ENCODE measurements around the gene GALNT7.
"Not testable (repeated sequence)": the region's sequence is repeated elsewhere in the genome, so short reads cannot be mapped to it uniquely, and the experiment has no call there.

Gene GALNT7

DNA sequence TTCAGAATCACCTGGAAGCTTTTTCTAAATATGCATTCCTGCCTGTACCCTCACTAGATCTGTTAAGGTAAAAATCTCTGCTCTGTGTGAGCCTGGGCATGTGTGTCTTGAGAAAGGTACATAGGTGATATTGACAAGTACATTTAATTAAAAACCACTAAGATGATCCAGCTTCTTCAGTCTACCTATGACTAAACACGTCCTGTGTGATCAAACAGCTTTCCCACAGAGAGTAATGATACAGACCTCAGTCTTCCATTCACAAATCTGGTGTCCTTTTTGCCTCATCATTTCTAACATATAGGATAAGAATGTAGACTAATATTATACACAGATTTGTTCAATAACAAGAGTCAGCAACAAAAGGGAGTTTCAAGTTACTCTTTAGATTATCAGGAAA is 42.6 kb downstream of the GALNT7 start:
- H3K9me3 ChIP-seq (replicated peaks in 1 of 11): peaks cover 0 to 14% (median 9%) of the 10 kb centered on the region in 11 experiments; a peak in 8 of 22 replicates
- no peak overlapping the region for H3K4me3 ChIP-seq
- peaks cover 0 to 6% (median 0%) of the 10 kb centered on the region in 10 experiments; a peak in 1 of 20 replicates for H3K4me1 ChIP-seq
- no peak overlapping the region for H3K27ac ChIP-seq
- peaks cover 0 to 100% (median 77%) of the 10 kb centered on the region in 11 experiments; a peak in 20 of 22 replicates for H4K20me1 ChIP-seq
- TF ChIP-seq Cebpa-rat (IDR thresholded peaks at IDR 0.05): no peak
- peaks cover 14 to 66% (median 49%) of the 10 kb centered on the region in 11 experiments for H3K36me3 ChIP-seq
- H3K27me3 ChIP-seq: no peaks in the 10 kb centered on the region
- no peak overlapping the region for H3K9ac ChIP-seq
- no peak overlapping the region for H3K4me2 ChIP-seq

DNA sequence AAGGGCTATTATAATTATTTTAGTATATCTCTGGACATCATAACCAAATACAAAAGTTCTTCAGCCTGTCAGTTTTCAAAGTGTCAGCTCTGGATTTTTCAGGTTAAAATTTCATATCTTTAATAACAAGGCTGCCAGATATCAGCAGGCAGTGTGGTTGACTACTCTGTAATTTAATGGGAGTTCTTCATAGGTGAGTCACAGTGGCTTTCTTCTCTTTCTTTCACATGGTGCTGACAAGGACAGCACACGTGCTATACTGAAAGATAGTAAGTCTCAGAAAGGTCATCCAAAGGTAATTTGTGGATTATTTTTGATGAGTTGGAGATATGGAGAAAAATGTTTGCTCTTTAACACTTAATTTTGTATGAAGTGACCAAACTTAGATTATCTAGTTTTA is 43.2 kb downstream of the GALNT7 start:
- Histone ChIP-seq H3K36me3 (peaks cover 14 to 60% (median 43%) of the 10 kb centered on the region in 11 experiments), H3K4me3 (no peak overlapping the region), H3K9ac (no peak overlapping the region), H3K27me3 (no peaks in the 10 kb centered on the region), H3K27ac (no peak overlapping the region), H4K20me1 (peaks cover 0 to 98% (median 73%) of the 10 kb centered on the region in 11 experiments; a peak in 20 of 22 replicates), H3K4me1 (peaks cover 0 to 6% (median 0%) of the 10 kb centered on the region in 10 experiments; a peak in 1 of 20 replicates), H3K4me2 (no peak overlapping the region), H3K9me3 (replicated peaks in 1 of 11) (peaks cover 0 to 13% (median 6%) of the 10 kb centered on the region in 11 experiments; a peak in 8 of 22 replicates)
- no peak for TF ChIP-seq Cebpa-rat (IDR thresholded peaks at IDR 0.05)

DNA sequence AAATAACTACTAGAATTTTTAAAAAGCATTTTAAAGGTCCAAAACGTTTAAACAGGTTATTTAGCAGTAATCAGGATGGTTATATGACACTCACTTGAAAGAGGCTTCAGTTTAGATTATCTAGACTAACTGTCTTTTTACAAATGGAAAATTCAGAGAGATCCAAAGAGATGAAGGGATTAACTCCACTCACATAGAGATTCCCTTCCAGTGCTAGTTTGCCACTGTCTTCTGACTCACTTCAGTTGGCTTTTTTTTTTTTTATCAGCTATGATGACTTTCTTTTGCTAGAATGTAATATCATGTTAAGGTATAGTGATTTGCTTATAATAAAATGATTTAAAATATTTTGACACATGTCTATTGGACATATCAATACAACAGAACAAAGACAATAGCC is 43.8 kb downstream of the GALNT7 start:
- peaks cover 0 to 98% (median 76%) of the 10 kb centered on the region in 11 experiments; a peak in 17 of 22 replicates for H4K20me1 ChIP-seq
- no peak overlapping the region for H3K4me2 ChIP-seq
- H3K9me3 ChIP-seq (replicated peaks in 1 of 11): peaks cover 0 to 13% (median 4%) of the 10 kb centered on the region in 11 experiments; a peak in 7 of 22 replicates
- H3K9ac ChIP-seq: no peak overlapping the region
- H3K36me3 ChIP-seq: peaks cover 14 to 56% (median 41%) of the 10 kb centered on the region in 11 experiments
- H3K4me3 ChIP-seq: no peak overlapping the region
- H3K27me3 ChIP-seq: no peaks in the 10 kb centered on the region
- peaks cover 0 to 6% (median 0%) of the 10 kb centered on the region in 10 experiments; a peak in 1 of 20 replicates for H3K4me1 ChIP-seq
- TF ChIP-seq Cebpa-rat (IDR thresholded peaks at IDR 0.05): no peak
- no peak overlapping the region for H3K27ac ChIP-seq

DNA sequence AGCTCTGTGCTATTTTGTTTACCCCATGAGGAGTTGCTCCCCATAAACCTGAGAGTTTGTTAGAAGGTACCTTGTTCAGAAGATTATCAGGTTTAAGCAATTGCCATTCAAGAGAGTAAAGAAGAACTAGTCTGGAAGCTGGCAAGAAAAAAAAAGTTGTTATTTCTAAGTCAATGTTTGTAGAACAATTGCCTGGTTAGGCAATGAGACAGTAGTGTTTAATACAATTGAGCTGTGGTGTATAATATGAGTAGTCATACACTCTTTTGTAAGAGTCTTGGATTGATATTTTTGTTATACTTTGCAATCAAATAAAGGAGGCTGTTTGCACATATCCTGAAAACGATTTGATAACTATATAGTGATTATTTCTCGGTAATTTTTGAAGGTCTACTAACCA is 44.7 kb downstream of the GALNT7 start:
- H4K20me1 ChIP-seq: peaks cover 0 to 99% (median 83%) of the 10 kb centered on the region in 11 experiments; a peak in 18 of 22 replicates
- H3K4me2 ChIP-seq: no peak overlapping the region
- peaks cover 14 to 54% (median 39%) of the 10 kb centered on the region in 11 experiments for H3K36me3 ChIP-seq
- no peak for TF ChIP-seq Cebpa-rat (IDR thresholded peaks at IDR 0.05)
- peaks cover 0 to 6% (median 0%) of the 10 kb centered on the region in 10 experiments; a peak in 1 of 20 replicates for H3K4me1 ChIP-seq
- H3K4me3 ChIP-seq: no peak overlapping the region
- H3K27me3 ChIP-seq: no peaks in the 10 kb centered on the region
- no peak overlapping the region for H3K9ac ChIP-seq
- no peak overlapping the region for H3K27ac ChIP-seq
- H3K9me3 ChIP-seq (replicated peaks in 1 of 11): peaks cover 0 to 14% (median 4%) of the 10 kb centered on the region in 11 experiments; a peak in 9 of 22 replicates

DNA sequence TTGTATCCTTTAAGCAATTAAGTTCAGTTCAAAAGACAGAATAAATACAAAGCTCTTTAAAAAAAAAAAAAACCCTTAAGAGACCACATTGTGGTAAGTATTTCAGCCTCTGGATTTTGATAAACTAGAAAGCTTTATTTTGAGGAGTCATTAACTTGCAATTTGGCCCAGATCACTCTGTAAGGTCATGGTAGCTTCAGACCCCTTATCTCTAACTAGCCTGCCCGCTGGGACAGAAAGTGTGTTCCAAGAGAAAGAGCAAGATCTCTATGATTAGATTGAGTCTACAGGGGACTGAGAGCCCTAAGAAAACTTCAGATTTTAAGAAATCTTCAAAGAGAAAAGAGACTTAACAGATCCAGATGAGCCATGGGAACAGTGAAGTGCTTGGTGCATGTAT is 45.6 kb downstream of the GALNT7 start:
- Histone ChIP-seq H3K9me3 (replicated peaks in 1 of 11) (peaks cover 0 to 21% (median 8%) of the 10 kb centered on the region in 11 experiments; a peak in 16 of 22 replicates), H3K4me1 (peaks cover 0 to 6% (median 0%) of the 10 kb centered on the region in 10 experiments; a peak in 1 of 20 replicates), H3K36me3 (peaks cover 11 to 51% (median 34%) of the 10 kb centered on the region in 11 experiments), H3K27ac (no peak overlapping the region), H3K27me3 (no peaks in the 10 kb centered on the region), H3K4me2 (no peak overlapping the region), H4K20me1 (peaks cover 0 to 99% (median 84%) of the 10 kb centered on the region in 11 experiments; a peak in 18 of 22 replicates), H3K4me3 (no peak overlapping the region), H3K9ac (no peak overlapping the region)
- TF ChIP-seq Cebpa-rat (IDR thresholded peaks at IDR 0.05): no peak

DNA sequence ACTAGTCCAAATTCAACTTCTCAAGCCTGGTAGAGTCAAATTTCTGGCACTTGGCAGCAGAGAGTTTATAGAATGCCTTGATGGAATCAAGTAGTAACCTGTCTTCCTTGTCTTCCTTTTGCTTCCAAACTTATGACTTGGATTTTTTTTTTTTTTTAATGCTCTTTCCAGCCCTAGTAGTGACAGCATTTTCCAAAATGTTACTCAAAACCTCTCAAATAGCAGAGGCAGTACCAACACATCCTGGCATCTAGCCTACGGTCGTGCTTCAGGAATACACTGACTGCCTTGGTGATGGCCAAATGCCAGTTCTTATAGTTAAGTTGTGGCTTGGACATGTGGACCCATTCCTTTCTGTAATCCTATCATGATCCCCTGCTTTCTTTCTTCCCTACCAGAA is 46.0 kb downstream of the GALNT7 start:
- Histone ChIP-seq H3K4me1 (peaks cover 0 to 6% (median 0%) of the 10 kb centered on the region in 10 experiments; a peak in 1 of 20 replicates), H3K4me2 (no peak overlapping the region), H3K4me3 (no peak overlapping the region), H3K36me3 (peaks cover 8 to 47% (median 29%) of the 10 kb centered on the region in 11 experiments), H4K20me1 (peaks cover 0 to 99% (median 82%) of the 10 kb centered on the region in 11 experiments; a peak in 18 of 22 replicates), H3K9me3 (replicated peaks in 1 of 11) (peaks cover 0 to 20% (median 11%) of the 10 kb centered on the region in 11 experiments; a peak in 16 of 22 replicates), H3K27ac (no peak overlapping the region), H3K27me3 (no peaks in the 10 kb centered on the region), H3K9ac (no peak overlapping the region)
- no peak for TF ChIP-seq Cebpa-rat (IDR thresholded peaks at IDR 0.05)

DNA sequence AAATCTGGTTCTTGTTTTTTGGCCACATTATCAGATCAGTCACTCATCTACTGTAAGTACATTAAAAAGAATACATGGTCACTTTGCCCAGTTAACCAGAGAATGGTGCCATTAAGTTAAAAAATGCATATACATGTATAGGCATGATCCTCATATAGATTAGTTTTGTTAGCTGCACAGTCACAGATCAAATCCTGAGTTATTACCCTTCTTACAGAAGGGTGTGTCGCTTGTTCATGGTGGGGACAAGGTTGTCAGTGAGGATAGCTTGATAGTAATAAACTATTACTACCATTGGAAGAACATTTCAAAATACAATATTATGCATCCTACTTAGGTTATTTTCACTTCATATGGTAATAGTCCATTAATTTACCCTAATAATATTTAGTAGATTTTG is 48.5 kb downstream of the GALNT7 start:
- H3K36me3 ChIP-seq: peaks cover 0 to 36% (median 20%) of the 10 kb centered on the region in 11 experiments; a peak in 18 of 22 replicates
- TF ChIP-seq Cebpa-rat (IDR thresholded peaks at IDR 0.05): no peak
- H3K27me3 ChIP-seq: no peaks in the 10 kb centered on the region
- no peak overlapping the region for H3K9ac ChIP-seq
- H3K9me3 ChIP-seq (replicated peaks in 1 of 11): peaks cover 6 to 22% (median 16%) of the 10 kb centered on the region in 11 experiments; a peak in 16 of 22 replicates
- no peak overlapping the region for H3K27ac ChIP-seq
- peaks cover 0 to 6% (median 0%) of the 10 kb centered on the region in 10 experiments; a peak in 1 of 20 replicates for H3K4me1 ChIP-seq
- H3K4me2 ChIP-seq: no peak overlapping the region
- H3K4me3 ChIP-seq: no peak overlapping the region
- H4K20me1 ChIP-seq: peaks cover 0 to 93% (median 68%) of the 10 kb centered on the region in 11 experiments; a peak in 16 of 22 replicates

DNA sequence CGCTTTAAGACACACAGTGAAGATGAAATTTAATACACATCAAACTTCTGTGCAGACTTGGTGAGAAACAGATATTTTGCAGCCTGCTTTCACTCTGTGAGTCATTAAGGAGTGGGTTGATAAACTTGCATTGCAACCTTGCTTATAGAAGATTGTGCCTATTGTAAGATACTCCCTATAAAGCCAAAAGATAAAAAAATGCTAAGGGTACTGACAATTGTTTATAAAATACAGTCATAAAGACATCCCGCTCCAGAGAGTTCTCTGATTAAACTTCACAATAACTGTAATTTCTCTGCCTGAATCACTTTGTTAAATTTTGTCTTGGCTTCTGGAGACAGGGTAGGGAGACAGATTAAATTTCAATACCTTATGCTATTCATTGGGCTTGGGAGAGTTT is 49.1 kb downstream of the GALNT7 start:
- H3K27ac ChIP-seq: no peak overlapping the region
- H3K36me3 ChIP-seq: peaks cover 0 to 36% (median 21%) of the 10 kb centered on the region in 11 experiments; a peak in 18 of 22 replicates
- no peak overlapping the region for H3K4me2 ChIP-seq
- H3K27me3 ChIP-seq: no peaks in the 10 kb centered on the region
- H3K9me3 ChIP-seq (replicated peaks in 1 of 11): peaks cover 6 to 22% (median 16%) of the 10 kb centered on the region in 11 experiments; a peak in 16 of 22 replicates
- no peak for TF ChIP-seq Cebpa-rat (IDR thresholded peaks at IDR 0.05)
- peaks cover 0 to 6% (median 0%) of the 10 kb centered on the region in 10 experiments; a peak in 1 of 20 replicates for H3K4me1 ChIP-seq
- no peak overlapping the region for H3K4me3 ChIP-seq
- H4K20me1 ChIP-seq: peaks cover 0 to 93% (median 68%) of the 10 kb centered on the region in 11 experiments; a peak in 16 of 22 replicates
- no peak overlapping the region for H3K9ac ChIP-seq

DNA sequence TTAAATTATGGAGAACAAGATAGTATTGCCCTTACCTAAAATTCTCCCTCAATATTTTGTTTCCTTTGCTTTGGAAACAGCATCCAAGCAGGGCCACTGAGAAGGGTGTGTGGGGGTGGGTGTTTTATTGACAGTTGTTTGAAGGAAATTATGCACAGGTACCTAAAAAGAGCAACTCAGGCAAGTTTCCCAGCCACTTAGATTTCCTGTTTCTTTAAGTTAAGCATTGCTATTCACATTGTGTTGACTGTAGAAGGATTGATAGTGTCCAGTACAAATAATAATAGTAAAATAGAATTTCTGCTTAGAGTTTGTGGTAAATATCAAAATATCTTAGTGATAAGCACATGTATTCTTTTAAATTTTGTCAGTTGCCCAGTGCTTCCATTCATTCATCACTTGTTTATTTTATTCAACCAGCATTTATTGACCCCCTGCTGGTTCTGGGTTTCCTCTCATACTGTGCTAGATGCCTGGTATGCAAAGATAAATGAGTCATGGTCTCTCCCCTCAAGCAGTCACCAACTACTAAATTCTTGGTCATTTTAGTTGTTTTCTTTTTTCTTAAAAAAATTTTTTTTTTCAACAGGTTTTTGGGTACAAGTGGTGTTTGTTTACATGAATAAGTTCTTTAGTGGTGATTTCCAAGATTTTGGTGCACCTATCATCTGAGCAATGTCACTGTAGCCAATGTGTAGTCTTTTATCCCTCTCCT is 50.0 kb downstream of the GALNT7 start:
- Histone ChIP-seq H3K4me1 (peaks cover 0 to 6% (median 0%) of the 10 kb centered on the region in 10 experiments; a peak in 1 of 20 replicates), H3K4me2 (no peak overlapping the region)

DNA sequence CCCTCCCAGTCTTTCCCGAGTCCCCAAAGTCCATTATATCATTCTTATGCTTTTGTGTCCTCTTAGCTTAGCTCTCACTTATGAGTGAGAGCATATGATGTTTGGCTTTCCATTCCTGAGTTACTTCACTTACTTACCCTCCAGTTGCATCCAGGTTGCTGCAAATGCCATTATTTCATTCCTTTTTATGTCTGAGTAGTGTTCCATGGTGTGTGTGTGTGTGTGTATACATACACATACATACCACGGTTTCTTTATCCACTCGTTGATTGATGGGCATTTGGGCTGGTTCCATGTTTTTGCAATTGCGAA is 50.5 kb downstream of the GALNT7 start:
- not testable (repeated sequence) for H3K27me3 ChIP-seq, H3K9ac ChIP-seq, H3K4me2 ChIP-seq, H3K4me1 ChIP-seq, H3K27ac ChIP-seq, H3K4me3 ChIP-seq
- H3K36me3 ChIP-seq: peaks cover 0 to 40% (median 21%) of the 10 kb centered on the region in 11 experiments; a peak in 18 of 22 replicates
- peaks cover 0 to 93% (median 72%) of the 10 kb centered on the region in 11 experiments; a peak in 16 of 22 replicates for H4K20me1 ChIP-seq
- H3K9me3 ChIP-seq (replicated peaks in 1 of 11): peaks cover 6 to 22% (median 17%) of the 10 kb centered on the region in 11 experiments; a peak in 16 of 22 replicates

More for the DNA sequence above, 50.0 kb downstream of the GALNT7 start:
- Histone ChIP-seq H3K36me3 (peaks cover 0 to 36% (median 21%) of the 10 kb centered on the region in 11 experiments; a peak in 18 of 22 replicates), H3K27ac (no peak overlapping the region), H3K9ac (no peak overlapping the region), H3K27me3 (no peaks in the 10 kb centered on the region), H3K4me3 (no peak overlapping the region), H4K20me1 (peaks cover 0 to 93% (median 68%) of the 10 kb centered on the region in 11 experiments; a peak in 16 of 22 replicates), H3K9me3 (replicated peaks in 1 of 11) (peaks cover 6 to 22% (median 16%) of the 10 kb centered on the region in 11 experiments; a peak in 16 of 22 replicates)
- TF ChIP-seq Cebpa-rat (IDR thresholded peaks at IDR 0.05): no peak
